ENCODE results near the gene LRRC39. TPM values are rescaled to one million over a fixed set of nuclear protein-coding genes. Genes with fewer than 3 reads are reported as not detected.
A peak's percentile ranks its signal among the peaks of the same experiment; 100 is the strongest.

The LRRC39 gene
- total and polyA plus RNA-seq, 9 donors: 0.18 to 1.9 (median 0.60) TPM

GRCh38 chr1:100134872-100135271 is 43.2 kb downstream of the LRRC39 start:
- TF ChIP-seq CTCF (IDR thresholded peaks at IDR 0.05): no peak
- TF ChIP-seq EP300 (IDR thresholded peaks at IDR 0.05): no peak
- no peak for TF ChIP-seq POLR2A (IDR thresholded peaks at IDR 0.05)
- Histone ChIP-seq H3K27ac (no peak overlapping the region), H3K4me3 (no peak overlapping the region), H3K27me3 (no peaks in the 10 kb centered on the region), H3K4me1 (ENCODE audit: insufficient read depth) (peaks cover 3% of the 10 kb centered on the region), H3K9me3 (no peaks in the 10 kb centered on the region), H3K36me3 (no peaks in the 10 kb centered on the region)
- 48 to 54% (median 49%) methylated on average over 3 of the region's 3 CpGs for WGBS, 3 donors
- DNase-seq: no peak
- intact Hi-C loops (cut with DNase I): no loop called here

GRCh38 chr1:100132566-100133477 is 45.2 kb downstream of the LRRC39 start, which contains the start of the genes SASS6 and TRMT13:
Gene SASS6, minus strand, starts transcription at chr1:100132930. Its CDS starts 116 bp downstream, at chr1:100132814.
Gene TRMT13, plus strand, starts transcription at chr1:100133163. Its CDS starts 6 bp downstream, at chr1:100133169.
- intact Hi-C loops (cut with DNase I): no loop called here
- no peaks in the 10 kb centered on the region for H3K27me3 ChIP-seq
- peak within 1 kb of the TSS in 1 of 2 donors; percentile 31 for H3K27ac ChIP-seq
- 0% methylated on average over 57 of the region's 57 CpGs for WGBS, 3 donors
- TF ChIP-seq POLR2A (IDR thresholded peaks at IDR 0.05): no peak
- no peak for TF ChIP-seq EP300 (IDR thresholded peaks at IDR 0.05)
- TF ChIP-seq CTCF (IDR thresholded peaks at IDR 0.05): peak in 2 of 3 donors; percentile 19 to 20
- H3K36me3 ChIP-seq: no peaks in the 10 kb centered on the region
- peaks cover 3% of the 10 kb centered on the region for H3K4me1 ChIP-seq (ENCODE audit: insufficient read depth)
- H3K4me3 ChIP-seq: peak within 1 kb of the TSS; percentile 87
- no peaks in the 10 kb centered on the region for H3K9me3 ChIP-seq
- DNase-seq: peak; percentile 94 to 96 (median 95)

- Histone ChIP-seq H3K4me1 (ENCODE audit: insufficient read depth) (peaks cover 3% of the 10 kb centered on the region), H3K36me3 (no peaks in the 10 kb centered on the region), H3K27me3 (no peaks in the 10 kb centered on the region), H3K4me3 (no peak overlapping the region), H3K9me3 (no peaks in the 10 kb centered on the region), H3K27ac (no peak overlapping the region)
- WGBS, 3 donors: 77 to 81% (median 80%) methylated on average over 8 of the region's 8 CpGs
- TF ChIP-seq CTCF (IDR thresholded peaks at IDR 0.05) (no peak), POLR2A (IDR thresholded peaks at IDR 0.05) (no peak), EP300 (IDR thresholded peaks at IDR 0.05) (no peak)
- DNase-seq: no peak
- intact Hi-C loops (cut with DNase I): no loop called here
Measured at GRCh38 chr1:100131623-100132022, 46.4 kb downstream of the LRRC39 start.

GRCh38 chr1:100130552-100131077 is 47.4 kb downstream of the LRRC39 start:
- TF ChIP-seq EP300 (IDR thresholded peaks at IDR 0.05) (no peak), CTCF (IDR thresholded peaks at IDR 0.05) (no peak)
- Histone ChIP-seq H3K9me3 (no peaks in the 10 kb centered on the region), H3K36me3 (no peaks in the 10 kb centered on the region), H3K4me3 (no peak overlapping the region), H3K4me1 (ENCODE audit: insufficient read depth) (peaks cover 3% of the 10 kb centered on the region), H3K27me3 (no peaks in the 10 kb centered on the region), H3K27ac (no peak overlapping the region)
- intact Hi-C loops (cut with DNase I): no loop called here
- no peak for DNase-seq
- 48 to 61% (median 59%) methylated on average over 5 of the region's 5 CpGs for WGBS, 3 donors
